ENCODE data around the gene NDE1.

NDE1 gene

GRCh38 chr16:15771694-15772093, 121.6 kb downstream of the NDE1 start:
- Histone ChIP-seq H3K36me3 (no peaks in the 10 kb centered on the region), H3K4me1 (ENCODE audit: control insufficient read depth in 1 of 2, insufficient read depth in 1 of 2, low read depth in 1 of 2, low read length in 1 of 2) (no peaks in the 10 kb centered on the region), H3K4me3 (ENCODE audit: low read depth in 1 of 2, low read length in 1 of 2) (no peak overlapping the region), H3K27ac (no peak overlapping the region), H3K27me3 (no peaks in the 10 kb centered on the region), H3K9me3 (no peaks in the 10 kb centered on the region)
- TF ChIP-seq CTCF (IDR thresholded peaks at IDR 0.05): no peak

DNA sequence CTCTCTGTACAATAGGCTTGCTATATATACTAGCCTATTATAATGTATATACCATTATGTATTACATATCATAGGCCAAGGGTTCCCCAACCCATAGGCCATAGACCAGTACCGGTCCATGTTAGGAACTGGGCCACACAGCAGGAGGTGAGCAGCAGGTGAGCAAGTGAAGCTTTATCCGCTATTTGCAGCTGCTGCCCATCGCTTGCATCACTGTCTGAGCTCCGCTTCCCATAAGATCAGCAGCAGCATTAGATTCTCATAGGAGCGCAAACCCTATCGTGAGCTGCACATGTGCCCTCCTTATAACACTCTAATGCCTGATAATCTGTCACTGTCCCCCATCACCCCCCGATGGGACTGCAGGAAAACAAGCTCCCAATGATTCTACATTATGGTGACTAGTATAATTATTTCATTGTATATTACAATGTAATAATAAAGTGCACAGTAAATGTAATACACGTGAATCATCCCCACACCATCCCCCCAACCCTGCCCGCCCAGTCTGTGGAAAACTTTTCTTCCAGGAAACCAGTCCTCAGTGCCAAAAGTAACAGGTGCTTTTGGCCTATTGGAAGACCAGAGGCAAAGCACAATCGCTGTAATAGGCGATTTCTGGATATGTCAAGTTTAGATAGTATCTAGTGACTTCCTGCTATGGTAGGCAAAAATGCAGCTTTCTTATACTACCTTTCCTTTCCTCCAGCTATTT, 122.7 kb downstream of the NDE1 start:
- TF ChIP-seq CTCF (IDR thresholded peaks at IDR 0.05): no peak
- H3K27ac ChIP-seq: no peak overlapping the region
- no peaks in the 10 kb centered on the region for H3K27me3 ChIP-seq
- no peaks in the 10 kb centered on the region for H3K4me1 ChIP-seq (ENCODE audit: control insufficient read depth in 1 of 2, insufficient read depth in 1 of 2, low read depth in 1 of 2, low read length in 1 of 2)
- H3K4me3 ChIP-seq (ENCODE audit: low read depth in 1 of 2, low read length in 1 of 2): no peak overlapping the region
- H3K36me3 ChIP-seq: no peaks in the 10 kb centered on the region
- no peaks in the 10 kb centered on the region for H3K9me3 ChIP-seq

DNA sequence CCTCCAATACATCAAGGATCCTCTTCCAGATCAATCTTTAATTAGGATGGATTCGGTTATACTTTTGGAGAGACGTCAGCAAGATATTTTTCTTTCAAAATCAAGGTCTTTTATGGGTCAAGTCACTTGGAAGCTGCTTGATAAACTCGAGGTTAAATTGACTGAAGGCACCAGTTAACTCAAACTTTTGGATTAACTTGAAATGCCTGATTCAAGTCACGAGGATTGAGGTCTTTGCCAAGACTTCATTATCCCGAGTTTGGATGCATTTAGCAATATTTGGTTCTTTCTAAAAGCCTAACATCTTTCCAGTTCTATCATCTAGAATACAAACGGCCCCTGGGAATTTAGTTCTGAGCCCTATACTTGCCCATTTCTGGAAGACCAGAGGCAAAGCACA, 123.9 kb downstream of the NDE1 start:
- H3K9me3 ChIP-seq: no peaks in the 10 kb centered on the region
- H3K27ac ChIP-seq: no peak overlapping the region
- no peaks in the 10 kb centered on the region for H3K36me3 ChIP-seq
- no peak for TF ChIP-seq CTCF (IDR thresholded peaks at IDR 0.05)
- H3K4me3 ChIP-seq (ENCODE audit: low read depth in 1 of 2, low read length in 1 of 2): no peak overlapping the region
- no peaks in the 10 kb centered on the region for H3K27me3 ChIP-seq
- H3K4me1 ChIP-seq (ENCODE audit: control insufficient read depth in 1 of 2, insufficient read depth in 1 of 2, low read depth in 1 of 2, low read length in 1 of 2): no peaks in the 10 kb centered on the region

DNA sequence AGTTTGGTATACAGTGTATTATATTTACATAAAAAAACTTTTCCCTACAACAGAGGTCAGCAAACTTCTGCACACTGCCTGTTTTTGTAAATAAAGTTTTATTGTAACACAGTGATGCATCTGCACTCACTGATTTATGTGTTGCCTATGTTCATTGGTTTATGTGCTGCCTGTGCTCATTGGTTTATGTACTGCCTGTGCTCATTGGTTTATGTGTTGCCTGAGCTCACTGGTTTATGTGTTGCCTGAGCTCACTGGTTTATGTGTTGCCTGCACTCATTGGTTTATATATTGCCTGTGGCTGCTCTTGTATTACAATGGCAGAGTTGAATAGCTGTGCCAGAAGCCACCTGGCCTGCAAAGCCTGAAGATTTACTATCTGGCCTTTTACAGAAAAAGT, 125.2 kb downstream of the NDE1 start:
- Histone ChIP-seq H3K27me3 (no peaks in the 10 kb centered on the region), H3K27ac (no peak overlapping the region), H3K9me3 (no peaks in the 10 kb centered on the region), H3K36me3 (no peaks in the 10 kb centered on the region), H3K4me1 (ENCODE audit: control insufficient read depth in 1 of 2, insufficient read depth in 1 of 2, low read depth in 1 of 2, low read length in 1 of 2) (no peaks in the 10 kb centered on the region), H3K4me3 (ENCODE audit: low read depth in 1 of 2, low read length in 1 of 2) (no peak overlapping the region)
- no peak for TF ChIP-seq CTCF (IDR thresholded peaks at IDR 0.05)

GRCh38 chr16:15775663-15776304, 125.7 kb downstream of the NDE1 start:
- no peak for TF ChIP-seq CTCF (IDR thresholded peaks at IDR 0.05)
- no peaks in the 10 kb centered on the region for H3K9me3 ChIP-seq
- no peaks in the 10 kb centered on the region for H3K27me3 ChIP-seq
- H3K27ac ChIP-seq: no peak overlapping the region
- no peaks in the 10 kb centered on the region for H3K36me3 ChIP-seq
- no peaks in the 10 kb centered on the region for H3K4me1 ChIP-seq (ENCODE audit: control insufficient read depth in 1 of 2, insufficient read depth in 1 of 2, low read depth in 1 of 2, low read length in 1 of 2)
- H3K4me3 ChIP-seq (ENCODE audit: low read depth in 1 of 2, low read length in 1 of 2): no peak overlapping the region
